ENCODE measurements around the gene PRELID2. TPM values are rescaled to one million over a fixed set of nuclear protein-coding genes. Genes with fewer than 3 reads are reported as not detected.
"Not testable (repeated sequence)": the region's sequence is repeated elsewhere in the genome, so short reads cannot be mapped to it uniquely, and the experiment has no call there.

PRELID2 gene
- total RNA-seq, 1 donor from 2014 or later, result 23.2 TPM

- DNase-seq (ENCODE audit: low read depth in 2 of 2), result peak in 1 of 2 donors; percentile 59
Measured at GRCh38 chr5:145752534-145752933, 82.6 kb downstream of the PRELID2 start.

- DNase-seq (ENCODE audit: low read depth in 2 of 2), result no peak
Measured at GRCh38 chr5:145750199-145750598, 84.9 kb downstream of the PRELID2 start.

GRCh38 chr5:145743396-145744061, 91.6 kb downstream of the PRELID2 start:
- DNase-seq (ENCODE audit: low read depth in 2 of 2), result no peak

- no peak for DNase-seq (ENCODE audit: low read depth in 2 of 2)
Measured at GRCh38 chr5:145739843-145740242, 95.3 kb downstream of the PRELID2 start.

- DNase-seq (ENCODE audit: low read depth in 2 of 2), result no peak
Measured at GRCh38 chr5:145738227-145738626, 96.9 kb downstream of the PRELID2 start.

GRCh38 chr5:145737578-145737977, 97.6 kb downstream of the PRELID2 start:
- no peak for DNase-seq (ENCODE audit: low read depth in 2 of 2)

- DNase-seq (ENCODE audit: low read depth in 2 of 2), result not testable (repeated sequence)
Measured at GRCh38 chr5:145729956-145730355, 105.2 kb downstream of the PRELID2 start.

GRCh38 chr5:145723516-145723915, 111.6 kb downstream of the PRELID2 start:
- DNase-seq (ENCODE audit: low read depth in 2 of 2), result no peak

- DNase-seq (ENCODE audit: low read depth in 2 of 2), result peak; percentile 11 to 39
Measured at GRCh38 chr5:145718956-145719355, 116.2 kb downstream of the PRELID2 start.

GRCh38 chr5:145715412-145715811, 119.7 kb downstream of the PRELID2 start:
- DNase-seq (ENCODE audit: low read depth in 2 of 2), result no peak

GRCh38 chr5:145712245-145712644, 122.9 kb downstream of the PRELID2 start:
- DNase-seq (ENCODE audit: low read depth in 2 of 2), result no peak

GRCh38 chr5:145711417-145711816, 123.7 kb downstream of the PRELID2 start:
- no peak for DNase-seq (ENCODE audit: low read depth in 2 of 2)

Other genes with a start within 250 kb of the PRELID2 start
- not detected in 2 replicates for gene GRXCR2, start 37.7 kb upstream of the PRELID2 start, total RNA-seq
- gene SH3RF2, start 101.2 kb upstream of the PRELID2 start, total RNA-seq, result 0.13 TPM in 1 of 2 replicates, not detected in the other